H9 (cell line): Measurements from ENCODE around the gene AFG1L. TPM values are rescaled to one million over a fixed set of nuclear protein-coding genes. Genes with fewer than 3 reads are reported as not detected.
"Not testable (repeated sequence)": the region's sequence is repeated elsewhere in the genome, so short reads cannot be mapped to it uniquely, and the experiment has no call there.

Experiments used
- DNase-seq: peaks from one replicate; pipeline ENCODE4 v3.0.0-alpha.2; 2017
- H2AFZ ChIP-seq: one replicate; pipeline ENCODE4 v1.6.1; 2013; ENCODE audit warnings: mild to moderate bottlenecking, low read length, control low read depth, moderate library complexity
- H2AK5ac ChIP-seq: 2 replicates; pipeline ENCODE4 v1.6.1; 2013; ENCODE audit warnings: low read length, control low read depth, mixed read lengths; ENCODE audit not compliant: insufficient read length
- H2BK120ac ChIP-seq: one replicate; pipeline ENCODE4 v1.6.1; 2013; ENCODE audit warnings: low read depth, mild to moderate bottlenecking, low read length, control low read depth, inconsistent platforms; ENCODE audit not compliant: poor library complexity, severe bottlenecking
- H2BK12ac ChIP-seq: 2 replicates; pipeline ENCODE4 v1.6.1; 2013; ENCODE audit warnings: low read length, control low read depth, mixed read lengths, low read depth; ENCODE audit not compliant: insufficient read length
- H2BK15ac ChIP-seq: 2 replicates; pipeline ENCODE4 v1.6.1; 2013; ENCODE audit warnings: low read depth, low read length, control low read depth
- H2BK20ac ChIP-seq: one replicate; pipeline ENCODE4 v1.6.1; 2013; ENCODE audit warnings: low read depth, mild to moderate bottlenecking, low read length, control low read depth, inconsistent platforms; ENCODE audit not compliant: poor library complexity, severe bottlenecking
- H2BK5ac ChIP-seq: 2 replicates; pipeline ENCODE4 v1.6.1; 2013; ENCODE audit warnings: low read length, control low read depth, mixed read lengths; ENCODE audit not compliant: insufficient read length
- H3K14ac ChIP-seq: 2 replicates; pipeline ENCODE4 v1.6.1; 2013; ENCODE audit warnings: low read length, control low read depth; ENCODE audit not compliant: insufficient read depth
- H3K18ac ChIP-seq: 2 replicates; pipeline ENCODE4 v1.6.1; 2013; ENCODE audit warnings: low read depth, mild to moderate bottlenecking, mixed read lengths, low read length, control low read depth; ENCODE audit not compliant: insufficient read length
- H3K23ac ChIP-seq: 2 replicates; pipeline ENCODE4 v1.6.1; 2013; ENCODE audit warnings: low read length, control low read depth, mixed read lengths, low read depth; ENCODE audit not compliant: insufficient read length
- H3K23me2 ChIP-seq: 2 replicates; pipeline ENCODE4 v1.6.1; 2013; ENCODE audit warnings: low read depth, mild to moderate bottlenecking, mixed read lengths, low read length, control low read depth; ENCODE audit not compliant: insufficient read length, poor library complexity, severe bottlenecking
- H3K27ac ChIP-seq: 2 replicates; pipeline ENCODE4 v1.5.1; 2013; ENCODE audit warnings: low read length, control low read depth, mixed read lengths, low read depth; ENCODE audit not compliant: insufficient read length
- H3K27me3 ChIP-seq: 2 replicates; pipeline ENCODE4 v1.6.1; 2013; ENCODE audit warnings: low read length, control low read depth, inconsistent platforms; ENCODE audit not compliant: insufficient read depth
- H3K4ac ChIP-seq: 2 replicates; pipeline ENCODE4 v1.6.1; 2013; ENCODE audit warnings: low read depth, mild to moderate bottlenecking, control low read depth, inconsistent platforms, low read length, moderate library complexity
- H3K4me1 ChIP-seq: 2 replicates; pipeline ENCODE4 v1.6.1; 2013; ENCODE audit warnings: low read length, control low read depth, inconsistent platforms; ENCODE audit not compliant: insufficient read depth
- H3K4me2 ChIP-seq: 2 replicates; pipeline ENCODE4 v1.6.1; 2013; ENCODE audit warnings: low read length, control low read depth, mixed read lengths; ENCODE audit not compliant: insufficient read length, insufficient read depth
- H3K56ac ChIP-seq: 2 replicates; pipeline ENCODE4 v1.6.1; 2013; ENCODE audit warnings: low read depth, mild to moderate bottlenecking, mixed read lengths, low read length, control low read depth; ENCODE audit not compliant: insufficient read length
- H3K79me1 ChIP-seq: 2 replicates; pipeline ENCODE4 v1.6.1; 2013; ENCODE audit warnings: low read depth, mild to moderate bottlenecking, moderate library complexity, low read length, control low read depth, inconsistent platforms; ENCODE audit not compliant: insufficient read depth, poor library complexity, severe bottlenecking
- H3K79me2 ChIP-seq: 2 replicates; pipeline ENCODE4 v1.6.1; 2013; ENCODE audit warnings: low read length, control low read depth, inconsistent platforms; ENCODE audit not compliant: insufficient read depth
- H3K9ac ChIP-seq: 2 replicates; pipeline ENCODE4 v1.6.1; 2013; ENCODE audit warnings: low read length, control low read depth, mixed read lengths; ENCODE audit not compliant: insufficient read length; ENCODE audit errors: extremely low read depth
- H3K9me3 ChIP-seq: one replicate; pipeline ENCODE4 v1.6.1; 2013; ENCODE audit warnings: low read depth, low read length, inconsistent platforms; ENCODE audit not compliant: control insufficient read depth
- H3T11ph ChIP-seq: one replicate; pipeline ENCODE4 v1.6.1; 2013; ENCODE audit warnings: mild to moderate bottlenecking, low read length, control low read depth, inconsistent platforms
- H4K20me1 ChIP-seq: one replicate; pipeline ENCODE4 v1.6.1; 2013; ENCODE audit not compliant: control insufficient read depth, insufficient read length, insufficient read depth
- H4K5ac ChIP-seq: 2 replicates; pipeline ENCODE4 v1.6.1; 2013; ENCODE audit warnings: low read depth, mild to moderate bottlenecking, mixed read lengths, low read length, control low read depth; ENCODE audit not compliant: insufficient read length
- H4K8ac ChIP-seq: replicated peaks from 2 replicates; pipeline ENCODE4 v1.6.1; 2013; ENCODE audit warnings: low read length, control low read depth, mixed read lengths, low read depth; ENCODE audit not compliant: insufficient read length
- H4K91ac ChIP-seq: 2 replicates; pipeline ENCODE4 v1.6.1; 2013; ENCODE audit warnings: low read depth, mild to moderate bottlenecking, moderate library complexity, mixed read lengths, low read length, control low read depth; ENCODE audit not compliant: insufficient read length
- H3K27ac Mint-ChIP-seq, 3 experiments: 2 replicates in 2 of 3; 3 replicates in 1 of 3; pipeline ENCODE4 v1.8.0; 2020 to 2021; ENCODE audit warnings: mixed read lengths in 3 of 3, mild to moderate bottlenecking in 1 of 3, moderate library complexity in 1 of 3
- H3K27me3 Mint-ChIP-seq: 2 replicates; pipeline ENCODE4 v1.8.0; 2021; ENCODE audit warnings: low read depth, mild to moderate bottlenecking, moderate library complexity, mixed read lengths
- H3K36me3 Mint-ChIP-seq, 3 experiments: 2 replicates in 2 of 3; 3 replicates in 1 of 3; pipeline ENCODE4 v1.8.0; 2020 to 2021; ENCODE audit warnings: low read depth in 3 of 3, mixed read lengths in 3 of 3; ENCODE audit not compliant: insufficient read depth in 1 of 3
- H3K4me1 Mint-ChIP-seq, 2 experiments: 2 replicates each; pipeline ENCODE4 v1.8.0; 2020; ENCODE audit warnings: mixed read lengths in 2 of 2
- H3K4me3 Mint-ChIP-seq, 2 experiments: 2 replicates in 1 of 2; 3 replicates in 1 of 2; pipeline ENCODE4 v1.8.0; 2020 to 2021; ENCODE audit warnings: mild to moderate bottlenecking in 2 of 2, mixed read lengths in 2 of 2, moderate library complexity in 1 of 2
- H3K9me3 Mint-ChIP-seq, 2 experiments: 2 replicates in 1 of 2; 3 replicates in 1 of 2; pipeline ENCODE4 v1.8.0; 2020; ENCODE audit warnings: mild to moderate bottlenecking in 2 of 2, mixed read lengths in 2 of 2, moderate library complexity in 1 of 2
- CTCF ChIP-seq: fragments of 200-600 bp; sonication (generic); conservative IDR thresholded peaks from 3 replicates; pipeline ENCODE4 v1.8.0; 2021; ENCODE audit warnings: antibody characterized with exemption, mild to moderate bottlenecking
- WGBS: extraction: QIAGEN DNeasy Blood & Tissue Kit; methylation state at CpG from one replicate; pipeline ENCODE4 v1.1.7; 2013; ENCODE audit warnings: missing lambda C conversion rate, low lambda C conversion rate, mixed read lengths; ENCODE audit not compliant: insufficient read length; ENCODE audit errors: extremely low coverage; 5-methylcytosine and 5-hydroxymethylcytosine counted together
- total RNA-seq: library from RNA; stranded (reverse); gene quantifications from 2 replicates; pipeline ENCODE4 v1.2.1, GENCODE V29; 2021

AFG1L gene
- total RNA-seq, 1 experiment from 2014 or later: 4.7 TPM

GRCh38 chr6:108383981-108384380 lies 89.1 kb downstream of the AFG1L start:
- no peak overlapping the region for H3T11ph ChIP-seq
- H2AFZ ChIP-seq: no peak overlapping the region
- H3K79me1 ChIP-seq: no peaks in the 10 kb centered on the region
- no peak overlapping the region for H2BK20ac ChIP-seq
- no peak overlapping the region for H3K23ac ChIP-seq
- H3K27me3 ChIP-seq: no peaks in the 10 kb centered on the region
- no peak for DNase-seq
- no peaks in the 10 kb centered on the region for H3K9me3 ChIP-seq
- H3K4me1 ChIP-seq: no peaks in the 10 kb centered on the region
- H4K91ac ChIP-seq: no peak overlapping the region
- peaks cover 6 to 9% of the 10 kb centered on the region in 2 experiments; a peak in 3 of 5 replicates for H3K9me3 Mint-ChIP-seq
- H3K4ac ChIP-seq: no peak overlapping the region
- no peak overlapping the region for H3K18ac ChIP-seq
- H3K4me3 Mint-ChIP-seq: no peak overlapping the region
- H2BK120ac ChIP-seq: no peak overlapping the region
- H2BK5ac ChIP-seq: no peak overlapping the region
- H4K8ac ChIP-seq: no peak overlapping the region
- peaks cover 2 to 4% (median 3%) of the 10 kb centered on the region in 3 experiments; a peak in 4 of 7 replicates for H3K36me3 Mint-ChIP-seq
- H2AK5ac ChIP-seq: no peak overlapping the region
- H3K14ac ChIP-seq: no peak overlapping the region
- H3K56ac ChIP-seq: no peak overlapping the region
- H4K20me1 ChIP-seq: no peaks in the 10 kb centered on the region
- no peak overlapping the region for H3K9ac ChIP-seq
- no peaks in the 10 kb centered on the region for H3K27me3 Mint-ChIP-seq
- H3K79me2 ChIP-seq: no peaks in the 10 kb centered on the region
- no peak overlapping the region for H4K5ac ChIP-seq
- TF ChIP-seq CTCF: no peak
- no peak overlapping the region for H3K4me2 ChIP-seq
- no CpG with 5 or more reads among the region's 1 CpG for WGBS
- no peak overlapping the region for H2BK15ac ChIP-seq
- H3K23me2 ChIP-seq: no peaks in the 10 kb centered on the region
- H3K27ac Mint-ChIP-seq: no peak overlapping the region
- no peak overlapping the region for H2BK12ac ChIP-seq
- H3K4me1 Mint-ChIP-seq: no peaks in the 10 kb centered on the region
- no peak overlapping the region for H3K27ac ChIP-seq

- H2BK12ac ChIP-seq, H3K56ac ChIP-seq, H2BK15ac ChIP-seq, H3K23me2 ChIP-seq, H3K9me3 ChIP-seq, H3K4me3 Mint-ChIP-seq, H4K8ac ChIP-seq, H4K91ac ChIP-seq, H3K18ac ChIP-seq, H3K27me3 Mint-ChIP-seq, H3K27ac Mint-ChIP-seq, H3K4me1 ChIP-seq, H3K23ac ChIP-seq, H3K27ac ChIP-seq, H4K20me1 ChIP-seq, H3K79me1 ChIP-seq, DNase-seq, H2BK120ac ChIP-seq, H2BK5ac ChIP-seq, H3K14ac ChIP-seq, H3K4me2 ChIP-seq, H2BK20ac ChIP-seq, H2AFZ ChIP-seq, H3K4me1 Mint-ChIP-seq, H2AK5ac ChIP-seq, H3K79me2 ChIP-seq, H3T11ph ChIP-seq, H4K5ac ChIP-seq, H3K27me3 ChIP-seq, H3K4ac ChIP-seq, H3K9me3 Mint-ChIP-seq, H3K36me3 Mint-ChIP-seq, H3K9ac ChIP-seq: not testable (repeated sequence)
- no CpG with 5 or more reads among the region's 4 CpGs for WGBS
Observed at GRCh38 chr6:108389190-108389589, 94.3 kb downstream of the AFG1L start.
